HG02588 (cell line): ENCODE data around the gene MICU1.
"Not testable (repeated sequence)": the region's sequence is repeated elsewhere in the genome, so short reads cannot be mapped to it uniquely, and the experiment has no call there.

Experiments used
- ATAC-seq: cut with Tn5 transposase; IDR thresholded peaks from one replicate; pipeline ENCODE4 v1.9.1; 2021; ENCODE audit warnings: mild to moderate bottlenecking, moderate library complexity; ENCODE audit not compliant: unreplicated experiment

MICU1 gene

GRCh38 chr10:72460284-72460876 lies 165.5 kb downstream of the MICU1 start:
- ATAC-seq: no peak

GRCh38 chr10:72459301-72459700 lies 166.6 kb downstream of the MICU1 start:
- ATAC-seq: no peak

GRCh38 chr10:72455889-72456595 lies 169.8 kb downstream of the MICU1 start:
- no peak for ATAC-seq

GRCh38 chr10:72449941-72450441 lies 175.9 kb downstream of the MICU1 start:
- no peak for ATAC-seq

- no peak for ATAC-seq
Observed at GRCh38 chr10:72445851-72446250, 180.0 kb downstream of the MICU1 start.

- not testable (repeated sequence) for ATAC-seq
Observed at GRCh38 chr10:72442969-72443368, 182.9 kb downstream of the MICU1 start.

- ATAC-seq: no peak
Observed at GRCh38 chr10:72435570-72435969, 190.3 kb downstream of the MICU1 start.

GRCh38 chr10:72430936-72431335 lies 194.9 kb downstream of the MICU1 start:
- ATAC-seq: not testable (repeated sequence)

- ATAC-seq: no peak
Observed at GRCh38 chr10:72429931-72430330, 195.9 kb downstream of the MICU1 start.

GRCh38 chr10:72426986-72427385 lies 198.9 kb downstream of the MICU1 start:
- no peak for ATAC-seq

- no peak for ATAC-seq
Observed at GRCh38 chr10:72425133-72425532, 200.7 kb downstream of the MICU1 start.

GRCh38 chr10:72424561-72424960 lies 201.3 kb downstream of the MICU1 start:
- ATAC-seq: no peak

GRCh38 chr10:72423426-72423825 lies 202.5 kb downstream of the MICU1 start:
- no peak for ATAC-seq

- ATAC-seq: no peak
Observed at GRCh38 chr10:72421885-72422540, 203.9 kb downstream of the MICU1 start.

- no peak for ATAC-seq
Observed at GRCh38 chr10:72419241-72419640, 206.6 kb downstream of the MICU1 start.

- no peak for ATAC-seq
Observed at GRCh38 chr10:72418679-72419078, 207.2 kb downstream of the MICU1 start.

- ATAC-seq: no peak
Observed at GRCh38 chr10:72417971-72418370, 207.9 kb downstream of the MICU1 start.

- no peak for ATAC-seq
Observed at GRCh38 chr10:72416661-72417060, 209.2 kb downstream of the MICU1 start.

- no peak for ATAC-seq
Observed at GRCh38 chr10:72414642-72415041, 211.2 kb downstream of the MICU1 start.

- ATAC-seq: no peak
Observed at GRCh38 chr10:72409167-72409566, 216.7 kb downstream of the MICU1 start.

GRCh38 chr10:72407927-72408600 lies 217.8 kb downstream of the MICU1 start:
- no peak for ATAC-seq
